GF-D8 (cell line): ENCODE data around the gene SPRR2D.
"Not testable (repeated sequence)": the region's sequence is repeated elsewhere in the genome, so short reads cannot be mapped to it uniquely, and the experiment has no call there.

Source experiments
- DNase-seq: peaks from one replicate; lab custom pipeline; 2025; lab: John Stamatoyannopoulos, UW

SPRR2D gene

GRCh38 chr1:153040950-153041631 is at the start of gene SPRR2D:
Gene SPRR2D, minus strand, starts transcription at chr1:153041120. Its CDS starts 774 bp downstream, at chr1:153040346.
- no peak for DNase-seq

DNA sequence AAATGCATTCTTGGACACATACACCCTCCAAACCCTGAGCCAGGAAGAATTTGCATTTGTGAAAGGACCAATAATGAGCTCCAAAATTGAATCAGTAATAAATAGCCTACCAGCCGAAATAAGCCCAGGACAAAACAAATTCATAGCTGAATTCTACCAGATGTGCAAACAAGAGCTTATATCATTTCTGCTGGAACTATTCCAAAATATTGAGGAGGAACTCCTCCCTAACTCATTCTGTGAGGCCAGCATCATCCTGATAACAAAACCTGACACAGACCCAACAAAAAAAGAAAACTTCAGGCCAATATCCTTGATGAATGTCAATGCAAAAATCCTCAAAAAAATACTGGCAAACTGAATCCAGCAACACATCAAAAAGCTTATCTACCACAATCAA is 46.7 kb upstream of the SPRR2D start:
- no peak for DNase-seq

DNA sequence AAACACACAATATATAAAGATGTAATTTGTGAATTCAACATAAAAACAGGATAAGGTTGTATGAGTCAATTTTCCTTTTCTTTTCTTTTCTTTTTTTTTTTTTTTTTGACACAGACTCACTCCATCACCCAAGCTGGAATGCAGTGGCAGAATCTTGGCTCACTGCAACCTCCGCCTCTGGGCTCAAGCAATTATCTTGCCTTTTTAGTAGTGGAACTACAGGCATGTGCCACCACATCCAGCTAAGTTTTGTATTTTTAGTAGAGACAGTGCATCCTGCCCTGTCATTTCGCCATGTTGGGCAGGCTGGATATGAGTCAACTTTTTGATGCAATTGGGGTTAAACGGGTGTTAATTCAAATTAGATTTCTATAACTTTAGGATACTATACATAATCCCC is 40.8 kb upstream of the SPRR2D start:
- DNase-seq: no peak

DNA sequence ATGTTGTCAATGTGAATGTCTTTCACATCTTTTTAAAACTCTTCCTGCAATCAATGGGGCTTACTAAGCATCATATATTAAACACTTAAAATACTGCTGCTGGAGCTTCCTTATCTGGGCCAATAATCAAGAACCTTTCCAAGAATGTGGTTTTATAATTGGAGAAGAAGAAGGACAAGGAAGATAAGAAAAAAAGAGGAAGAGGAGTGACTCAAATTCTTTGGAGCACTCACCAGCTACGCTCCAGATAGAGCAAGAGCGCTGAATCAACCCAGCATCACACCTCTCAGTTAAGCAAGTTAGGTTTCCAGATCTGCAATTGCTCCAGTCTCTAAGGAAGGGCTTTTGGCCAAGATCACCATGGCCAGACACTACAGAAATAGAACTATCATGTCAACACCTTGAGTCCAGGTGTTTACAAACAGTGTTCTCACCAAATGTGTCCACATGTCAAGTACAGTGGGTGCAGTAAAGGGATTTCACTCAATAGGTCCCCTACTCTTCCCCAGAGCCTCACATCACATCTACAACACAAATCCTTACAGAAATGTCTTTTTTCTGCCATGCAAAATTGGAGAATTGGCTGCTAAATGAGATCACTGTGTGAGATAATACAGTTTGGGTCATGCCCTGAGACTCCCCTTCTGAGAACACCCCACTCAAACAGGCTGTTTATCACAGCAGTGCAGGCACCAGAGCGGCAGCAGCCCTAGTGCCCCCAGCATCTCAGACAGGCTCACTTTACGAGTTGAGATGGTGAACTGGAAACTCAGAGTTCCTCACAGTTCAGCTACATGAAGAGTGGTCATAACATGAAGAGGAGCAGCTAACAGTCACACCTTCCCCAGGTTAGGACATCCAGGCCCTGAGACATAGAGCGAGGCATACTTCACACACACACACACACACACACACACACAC is 32.1 kb upstream of the SPRR2D start:
- no peak for DNase-seq

DNA sequence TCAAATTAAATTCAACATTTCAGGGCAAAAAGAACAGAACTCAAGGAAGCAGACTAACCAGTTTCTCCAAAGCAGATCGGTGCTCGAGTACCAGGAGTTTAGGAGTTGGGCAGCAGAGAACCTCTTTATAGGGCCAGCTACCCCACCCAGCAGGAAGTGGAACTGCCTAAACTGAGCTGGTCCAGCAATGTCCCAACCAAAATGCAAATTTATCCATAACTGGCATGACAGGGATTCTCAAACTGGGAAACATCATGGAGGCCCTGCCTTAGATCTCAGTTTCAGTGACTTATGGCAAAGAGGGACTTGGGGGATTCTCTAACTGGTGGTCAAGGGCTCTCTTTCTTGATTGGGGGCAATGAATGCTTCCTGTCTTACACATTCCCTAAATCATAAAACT is 30.6 kb upstream of the SPRR2D start, which contains the start of gene SPRR2B:
TSS of gene SPRR2B (minus strand) at position 101 of the 400 bp plus-strand sequence. CDS start 772 bp downstream, outside the sequence.
- DNase-seq: no peak

DNA sequence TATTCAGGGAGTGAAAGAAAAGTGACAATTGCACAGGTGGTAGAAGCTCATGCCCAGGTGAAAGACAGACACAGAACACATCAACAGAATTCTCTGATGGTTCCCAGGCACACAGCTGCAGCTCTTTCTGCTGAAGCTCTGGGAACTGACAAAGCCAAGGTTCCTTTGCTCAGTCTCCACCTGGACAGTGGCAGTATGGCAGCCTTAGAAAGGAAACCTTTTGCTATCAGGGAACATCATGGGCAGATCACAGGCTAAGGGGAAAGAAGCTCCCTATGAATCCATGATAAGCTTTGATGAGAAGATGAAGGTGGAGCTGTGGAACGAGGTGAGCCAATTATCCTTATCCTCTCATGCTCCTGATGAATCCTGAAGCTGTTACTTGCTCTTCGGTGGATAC is 29.3 kb upstream of the SPRR2D start:
- no peak for DNase-seq

- DNase-seq: no peak
Measured at GRCh38 chr1:153058826-153059784, 18.2 kb upstream of the SPRR2D start.

DNA sequence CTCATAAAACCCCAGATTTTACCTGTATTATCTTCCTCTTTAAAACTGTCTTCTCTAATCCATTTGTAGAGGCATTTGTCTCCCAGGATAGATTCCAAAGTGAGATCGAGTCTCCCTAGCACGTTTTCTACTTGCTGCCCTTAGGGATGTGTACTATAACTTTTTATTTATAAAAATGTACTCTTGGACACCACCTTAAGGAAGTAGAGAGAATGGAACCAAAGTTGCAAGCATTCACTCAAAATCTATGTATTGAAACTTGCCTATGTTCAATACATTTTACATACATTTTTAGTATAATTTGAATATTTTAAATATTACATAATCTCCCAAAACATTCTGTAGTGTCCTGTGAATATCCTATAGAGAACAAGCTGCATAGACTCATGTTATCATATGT is 17.2 kb upstream of the SPRR2D start:
- DNase-seq: no peak

DNA sequence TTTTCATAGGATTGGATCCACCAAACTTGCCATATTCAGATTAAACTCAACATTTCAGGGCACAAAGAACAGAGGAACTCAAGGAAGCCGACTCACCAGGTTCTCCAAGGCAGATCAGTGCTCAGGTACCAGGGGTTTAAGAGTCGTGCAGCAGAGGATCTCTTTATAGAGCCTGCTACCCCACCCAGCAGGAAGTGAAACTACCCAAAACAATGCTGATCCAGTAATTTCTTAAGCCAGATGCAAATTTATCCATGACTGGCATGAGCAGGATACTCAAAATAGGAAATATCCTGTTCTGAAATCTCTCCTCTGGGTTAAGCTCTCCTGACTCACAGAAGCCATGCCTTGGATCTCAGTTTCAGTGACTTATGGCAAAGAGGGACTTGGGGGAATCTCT is 16.5 kb upstream of the SPRR2D start, which contains the start of gene SPRR2A:
TSS of gene SPRR2A (minus strand) at position 138 of the 400 bp plus-strand sequence. CDS start 777 bp downstream, outside the sequence.
- DNase-seq: no peak

DNA sequence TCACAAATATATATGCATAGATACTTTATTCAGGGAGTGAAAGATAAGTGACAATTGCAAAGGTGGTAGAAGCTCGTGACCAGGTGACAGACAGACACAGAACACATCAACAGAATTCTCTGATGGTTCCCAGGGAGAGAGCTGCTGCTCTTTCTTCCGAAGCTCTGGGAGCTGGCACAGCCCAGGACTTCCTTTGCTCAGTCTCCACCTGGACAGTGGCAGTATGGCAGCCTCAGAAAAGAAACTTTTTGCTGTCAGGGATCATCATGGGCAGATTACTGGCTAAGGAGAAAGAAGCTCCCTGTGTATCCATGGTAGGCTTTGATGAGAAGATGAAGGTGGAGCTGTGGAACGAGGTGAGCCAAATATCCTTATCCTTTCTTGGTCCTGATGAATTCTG is 15.2 kb upstream of the SPRR2D start:
- DNase-seq: not testable (repeated sequence)

DNA sequence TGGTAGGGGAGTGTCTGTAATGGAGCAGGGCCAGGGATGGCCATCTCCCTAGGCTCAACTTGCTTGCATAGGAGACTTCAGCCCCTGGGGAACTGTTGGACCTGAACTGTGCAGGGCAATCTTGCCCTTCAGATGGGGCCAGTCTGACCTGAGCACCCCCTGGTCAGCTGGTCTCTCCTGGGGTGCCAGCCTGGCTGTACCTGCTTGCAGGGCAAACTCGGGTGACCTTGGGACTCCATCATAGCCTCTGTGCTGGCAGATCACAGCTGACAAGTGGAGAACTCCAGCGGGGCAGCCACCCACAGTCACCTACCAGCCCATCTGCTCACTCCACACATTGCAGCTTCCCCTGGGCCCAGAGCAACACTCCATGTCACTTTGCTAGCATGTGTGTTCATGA is 8.3 kb upstream of the SPRR2D start:
- no peak for DNase-seq

- no peak for DNase-seq
Measured at GRCh38 chr1:153035211-153035610, 5.7 kb downstream of the SPRR2D start.

GRCh38 chr1:153032677-153033308 is 8.1 kb downstream of the SPRR2D start:
- DNase-seq: no peak

GRCh38 chr1:153032073-153032472 is 8.8 kb downstream of the SPRR2D start:
- no peak for DNase-seq

DNA sequence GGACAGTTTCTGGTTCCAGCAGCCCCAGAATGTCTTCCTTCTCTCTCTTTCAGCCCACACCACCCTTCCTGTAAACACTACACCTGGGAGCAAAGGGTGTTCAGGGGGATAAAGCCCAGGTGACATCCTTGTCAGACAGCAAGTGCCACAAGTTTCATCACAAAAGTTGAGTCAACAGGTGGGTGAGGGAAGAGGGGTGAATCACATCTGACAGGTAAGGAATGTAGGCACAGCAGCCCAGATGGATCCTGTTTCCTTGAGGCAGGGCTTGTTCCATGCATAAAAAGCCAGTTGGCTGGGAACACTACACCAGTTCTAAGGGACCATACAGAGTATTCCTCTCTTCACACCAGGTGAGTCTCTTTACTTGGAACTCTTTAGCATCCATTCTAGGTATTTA is 10.0 kb downstream of the SPRR2D start, which contains the start of gene SPRR1B:
TSS of gene SPRR1B (plus strand) at position 309 of the 400 bp plus-strand sequence. CDS start 1,143 bp downstream, outside the sequence.
- no peak for DNase-seq

GRCh38 chr1:153028766-153029165 is 12.2 kb downstream of the SPRR2D start:
- no peak for DNase-seq

DNA sequence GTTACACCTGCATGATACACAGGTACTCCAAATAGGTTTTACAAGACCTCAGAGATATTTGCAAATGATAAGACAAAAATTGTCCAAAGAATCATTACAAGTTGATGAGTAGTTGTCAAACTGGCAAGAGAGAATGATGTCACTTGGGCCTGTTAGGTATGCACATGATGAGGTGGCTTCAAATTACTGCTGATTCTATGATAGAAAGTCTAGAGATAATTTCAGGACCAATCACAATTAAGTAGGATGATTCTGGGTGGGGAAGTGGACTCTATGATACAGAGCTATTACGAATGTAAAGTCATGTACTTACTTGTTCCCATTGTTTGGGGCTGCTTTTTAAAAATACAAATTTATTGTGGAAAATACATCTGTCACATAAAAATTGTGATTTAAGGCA is 15.1 kb downstream of the SPRR2D start:
- no peak for DNase-seq

- DNase-seq: no peak
Measured at GRCh38 chr1:153024413-153024812, 16.5 kb downstream of the SPRR2D start.

DNA sequence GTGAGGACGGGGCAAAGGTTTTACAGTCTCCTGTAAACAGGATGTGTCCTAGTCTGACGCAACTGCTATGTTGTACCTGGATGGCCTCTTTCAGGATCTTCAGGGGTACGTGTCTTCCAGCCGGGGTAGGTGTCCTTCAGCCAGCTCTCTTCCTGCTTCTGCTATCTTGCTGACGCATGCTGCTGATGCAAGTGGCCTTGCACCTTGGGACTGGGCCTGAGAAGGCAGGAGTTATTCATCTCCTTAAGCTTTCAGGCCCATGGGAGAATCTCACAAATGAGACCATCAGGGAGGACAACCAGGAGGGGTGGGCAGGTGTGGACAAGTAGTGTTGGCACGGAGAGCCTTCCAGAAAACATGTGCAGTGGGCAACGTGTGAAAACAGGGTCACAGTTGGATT is 17.8 kb downstream of the SPRR2D start:
- no peak for DNase-seq

DNA sequence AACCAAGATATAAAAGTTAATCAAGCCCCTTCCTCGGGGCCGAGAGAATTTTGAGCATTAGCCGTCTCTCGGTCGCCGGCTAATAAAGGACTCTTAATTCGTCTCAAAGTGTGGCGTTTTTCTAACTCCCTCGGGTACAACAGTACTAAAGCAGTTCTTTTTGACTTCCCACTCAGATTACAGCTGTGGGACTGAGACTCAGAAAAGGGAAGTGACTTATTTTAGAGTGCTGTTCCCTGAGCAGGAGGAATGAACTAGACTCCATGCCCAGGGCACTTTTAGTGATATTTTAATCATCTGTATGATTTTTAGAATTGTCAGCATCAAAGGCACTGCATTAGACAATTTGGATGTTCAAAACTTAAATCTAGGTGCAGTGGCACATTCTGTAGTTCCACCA is 18.6 kb downstream of the SPRR2D start:
- not testable (repeated sequence) for DNase-seq

GRCh38 chr1:153021829-153022228 is 19.1 kb downstream of the SPRR2D start:
- not testable (repeated sequence) for DNase-seq
